GM13976 (cell line): Measurements from ENCODE around the gene SORBS2.

Experiments used
- DNase-seq: peaks from one replicate; pipeline ENCODE4 v3.0.0; 2012; ENCODE audit warnings: low spot score
- CTCF ChIP-seq: IDR thresholded peaks from 2 replicates; pipeline ENCODE4 v1.5.1; 2012; ENCODE audit warnings: borderline replicate concordance, mild to moderate bottlenecking; ENCODE audit not compliant: insufficient read depth; ENCODE audit errors: extremely low read depth, missing control alignments, control extremely low read depth
- in situ Hi-C: fragments of 300-500 bp; cut with MboI; formaldehyde crosslinking; loops from one replicate; pipeline ENCODE4 v1.12.0; 2022; ENCODE audit warnings: low sequenced_read_pairs, mixed read lengths, inconsistent platforms; ENCODE audit not compliant: unreplicated experiment

Gene SORBS2

GRCh38 chr4:185590982-185591381, 221.0 kb downstream of the SORBS2 start:
- no peak for TF ChIP-seq CTCF
- in situ Hi-C loops, result no loop called here
- DNase-seq, result no peak

- in situ Hi-C loops, result loop anchor here (5.0 kb wide), 1 partner anchor 117 kb away; the partner anchor contains the start of gene CCDC110
- no peak for TF ChIP-seq CTCF
- no peak for DNase-seq
Observed at GRCh38 chr4:185589067-185589836, 222.7 kb downstream of the SORBS2 start.

- peak; percentile 87 for DNase-seq
- in situ Hi-C loops, result loop anchor here (5.0 kb wide), 1 partner anchor 115 kb away; the partner anchor contains the start of gene CCDC110
- no peak for TF ChIP-seq CTCF
Observed at GRCh38 chr4:185587427-185588161, 224.4 kb downstream of the SORBS2 start.

GRCh38 chr4:185587030-185587426, 225.0 kb downstream of the SORBS2 start:
- TF ChIP-seq CTCF, result no peak
- no peak for DNase-seq
- in situ Hi-C loops, result loop anchor here (5.0 kb wide), 1 partner anchor 115 kb away; the partner anchor contains the start of gene CCDC110

GRCh38 chr4:185585211-185585610, 226.8 kb downstream of the SORBS2 start:
- no peak for DNase-seq
- in situ Hi-C loops, result loop anchor here (5.0 kb wide), 1 partner anchor 113 kb away; the partner anchor contains the start of gene CCDC110

More at GRCh38 chr4:185585211-185585610, 226.8 kb downstream of the SORBS2 start:
- no peak for TF ChIP-seq CTCF
